ENCODE measurements around the gene ADAMTS7. TPM values are rescaled to one million over a fixed set of nuclear protein-coding genes. Genes with fewer than 3 reads are reported as not detected.
"Not testable (repeated sequence)": the region's sequence is repeated elsewhere in the genome, so short reads cannot be mapped to it uniquely, and the experiment has no call there.

The ADAMTS7 gene
- total and polyA plus RNA-seq, 5 donors from 2014 or later, result not detected

GRCh38 chr15:78737187-78737820 lies 74.0 kb downstream of the ADAMTS7 start:
- Histone ChIP-seq H3K36me3 (ENCODE audit: control insufficient read depth, insufficient read depth, low read length) (no peaks in the 10 kb centered on the region), H3K27ac (ENCODE audit: insufficient read depth, low read length, poor library complexity, severe bottlenecking) (no peak overlapping the region), H3K27me3 (ENCODE audit: control insufficient read depth, insufficient read depth, low read length) (no peaks in the 10 kb centered on the region), H3K4me1 (ENCODE audit: control insufficient read depth, insufficient read depth, low read length, poor library complexity, severe bottlenecking) (no peaks in the 10 kb centered on the region), H3K9me3 (ENCODE audit: control insufficient read depth in 2 of 2, low read length in 2 of 2) (no peaks in the 10 kb centered on the region), H3K4me3 (ENCODE audit: low read depth, low read length) (no peak overlapping the region)
- no peaks in the 10 kb centered on the region for H3K36me3 Mint-ChIP-seq
- ATAC-seq (ENCODE audit: low read depth in 2 of 2) (no peak), DNase-seq (no peak)
- peaks cover 31% of the 10 kb centered on the region for H3K27me3 Mint-ChIP-seq
- peaks cover 0 to 4% (median 2%) of the 10 kb centered on the region in 4 donors for H3K4me1 Mint-ChIP-seq
- no peak overlapping the region for H3K4me3 Mint-ChIP-seq
- no peaks in the 10 kb centered on the region for H3K9me3 Mint-ChIP-seq
- H3K27ac Mint-ChIP-seq, result no peak overlapping the region

DNA sequence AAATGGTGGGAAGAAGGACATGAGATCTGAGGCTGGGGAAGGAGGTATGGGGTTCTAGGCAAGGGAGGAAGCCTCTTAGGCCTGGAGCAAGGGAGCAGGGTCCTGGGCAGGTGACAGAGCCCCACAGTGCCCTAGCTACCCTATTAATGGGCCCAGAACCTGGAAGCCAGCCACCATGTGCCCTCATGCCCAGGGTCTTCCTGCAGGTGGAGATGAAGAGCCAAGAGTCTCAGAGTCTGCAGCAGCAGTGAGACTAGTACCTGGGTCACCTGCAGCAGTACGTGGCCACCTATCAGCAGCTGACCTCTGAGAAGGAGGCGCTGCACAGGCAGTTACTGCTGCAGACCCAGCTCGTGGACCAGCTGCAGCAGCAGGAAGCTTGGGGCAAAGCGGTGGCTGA lies 75.0 kb downstream of the ADAMTS7 start:
- H3K9me3 Mint-ChIP-seq; H3K4me1 ChIP-seq (ENCODE audit: control insufficient read depth, insufficient read depth, low read length, poor library complexity, severe bottlenecking); H3K9me3 ChIP-seq (ENCODE audit: control insufficient read depth in 2 of 2, low read length in 2 of 2); H3K36me3 ChIP-seq (ENCODE audit: control insufficient read depth, insufficient read depth, low read length); H3K36me3 Mint-ChIP-seq; H3K4me3 ChIP-seq (ENCODE audit: low read depth, low read length); H3K4me3 Mint-ChIP-seq; H3K27me3 ChIP-seq (ENCODE audit: control insufficient read depth, insufficient read depth, low read length); DNase-seq; ATAC-seq (ENCODE audit: low read depth in 2 of 2); H3K4me1 Mint-ChIP-seq; H3K27ac ChIP-seq (ENCODE audit: insufficient read depth, low read length, poor library complexity, severe bottlenecking); H3K27ac Mint-ChIP-seq: not testable (repeated sequence)
- H3K27me3 Mint-ChIP-seq, result peaks cover 31% of the 10 kb centered on the region

- Mint-ChIP-seq H3K9me3 (no peaks in the 10 kb centered on the region), H3K4me3 (no peak overlapping the region), H3K4me1 (peaks cover 0 to 4% (median 1%) of the 10 kb centered on the region in 4 donors), H3K36me3 (no peaks in the 10 kb centered on the region), H3K27me3 (peaks cover 31% of the 10 kb centered on the region), H3K27ac (no peak overlapping the region)
- DNase-seq (no peak), ATAC-seq (ENCODE audit: low read depth in 2 of 2) (no peak)
- Histone ChIP-seq H3K27me3 (ENCODE audit: control insufficient read depth, insufficient read depth, low read length) (no peaks in the 10 kb centered on the region), H3K27ac (ENCODE audit: insufficient read depth, low read length, poor library complexity, severe bottlenecking) (no peak overlapping the region), H3K4me3 (ENCODE audit: low read depth, low read length) (no peak overlapping the region), H3K4me1 (ENCODE audit: control insufficient read depth, insufficient read depth, low read length, poor library complexity, severe bottlenecking) (no peaks in the 10 kb centered on the region), H3K36me3 (ENCODE audit: control insufficient read depth, insufficient read depth, low read length) (no peaks in the 10 kb centered on the region), H3K9me3 (ENCODE audit: control insufficient read depth in 2 of 2, low read length in 2 of 2) (no peaks in the 10 kb centered on the region)
These were observed 76.7 kb downstream of the ADAMTS7 start for GRCh38 chr15:78734451-78735064.

DNA sequence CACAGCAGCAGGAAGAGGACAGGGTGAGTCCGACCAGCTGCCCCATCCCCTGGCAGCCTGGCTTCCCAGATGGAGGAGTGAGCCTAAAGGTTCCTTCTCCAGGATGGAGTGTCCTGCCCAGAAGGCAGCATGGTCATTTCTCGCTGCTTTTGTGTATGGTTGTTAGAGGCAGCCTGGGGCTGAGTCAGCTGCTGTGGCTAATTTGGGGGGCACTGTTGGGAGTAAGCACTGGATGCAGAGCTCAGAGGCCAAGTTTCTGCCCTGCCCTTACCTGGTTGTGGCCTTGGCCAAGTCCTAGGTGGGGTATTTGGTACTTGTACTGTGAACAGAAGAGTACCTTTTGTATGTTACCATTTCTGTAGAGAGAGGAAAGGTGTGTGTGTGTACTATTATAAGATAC lies 78.6 kb downstream of the ADAMTS7 start:
- no peaks in the 10 kb centered on the region for H3K36me3 ChIP-seq (ENCODE audit: control insufficient read depth, insufficient read depth, low read length)
- peaks cover 35% of the 10 kb centered on the region for H3K27me3 Mint-ChIP-seq
- no peak for ATAC-seq (ENCODE audit: low read depth in 2 of 2)
- H3K4me3 ChIP-seq (ENCODE audit: low read depth, low read length), result no peak overlapping the region
- peaks cover 0 to 4% (median 1%) of the 10 kb centered on the region in 4 donors for H3K4me1 Mint-ChIP-seq
- no peaks in the 10 kb centered on the region for H3K4me1 ChIP-seq (ENCODE audit: control insufficient read depth, insufficient read depth, low read length, poor library complexity, severe bottlenecking)
- DNase-seq, result no peak
- no peak overlapping the region for H3K27ac Mint-ChIP-seq
- no peaks in the 10 kb centered on the region for H3K9me3 ChIP-seq (ENCODE audit: control insufficient read depth in 2 of 2, low read length in 2 of 2)
- no peaks in the 10 kb centered on the region for H3K36me3 Mint-ChIP-seq
- no peak overlapping the region for H3K4me3 Mint-ChIP-seq
- no peaks in the 10 kb centered on the region for H3K27me3 ChIP-seq (ENCODE audit: control insufficient read depth, insufficient read depth, low read length)
- H3K9me3 Mint-ChIP-seq, result peaks cover 0 to 1% (median 0%) of the 10 kb centered on the region in 7 donors
- no peak overlapping the region for H3K27ac ChIP-seq (ENCODE audit: insufficient read depth, low read length, poor library complexity, severe bottlenecking)

- peaks cover 0 to 2% (median 0%) of the 10 kb centered on the region in 7 donors for H3K9me3 Mint-ChIP-seq
- H3K4me3 Mint-ChIP-seq, result no peak overlapping the region
- H3K27me3 Mint-ChIP-seq, result peaks cover 23% of the 10 kb centered on the region
- H3K27ac Mint-ChIP-seq, result no peak overlapping the region
- H3K36me3 Mint-ChIP-seq, result no peaks in the 10 kb centered on the region
- DNase-seq, result no peak
- H3K4me1 Mint-ChIP-seq, result no peaks in the 10 kb centered on the region
- H3K36me3 ChIP-seq (ENCODE audit: control insufficient read depth, insufficient read depth, low read length), result no peaks in the 10 kb centered on the region
- ATAC-seq (ENCODE audit: low read depth in 2 of 2), result no peak
- no peaks in the 10 kb centered on the region for H3K27me3 ChIP-seq (ENCODE audit: control insufficient read depth, insufficient read depth, low read length)
- no peaks in the 10 kb centered on the region for H3K4me1 ChIP-seq (ENCODE audit: control insufficient read depth, insufficient read depth, low read length, poor library complexity, severe bottlenecking)
- H3K4me3 ChIP-seq (ENCODE audit: low read depth, low read length), result no peak overlapping the region
- H3K27ac ChIP-seq (ENCODE audit: insufficient read depth, low read length, poor library complexity, severe bottlenecking), result no peak overlapping the region
- no peaks in the 10 kb centered on the region for H3K9me3 ChIP-seq (ENCODE audit: control insufficient read depth in 2 of 2, low read length in 2 of 2)
These were observed 80.3 kb downstream of the ADAMTS7 start for GRCh38 chr15:78730955-78731354.

DNA sequence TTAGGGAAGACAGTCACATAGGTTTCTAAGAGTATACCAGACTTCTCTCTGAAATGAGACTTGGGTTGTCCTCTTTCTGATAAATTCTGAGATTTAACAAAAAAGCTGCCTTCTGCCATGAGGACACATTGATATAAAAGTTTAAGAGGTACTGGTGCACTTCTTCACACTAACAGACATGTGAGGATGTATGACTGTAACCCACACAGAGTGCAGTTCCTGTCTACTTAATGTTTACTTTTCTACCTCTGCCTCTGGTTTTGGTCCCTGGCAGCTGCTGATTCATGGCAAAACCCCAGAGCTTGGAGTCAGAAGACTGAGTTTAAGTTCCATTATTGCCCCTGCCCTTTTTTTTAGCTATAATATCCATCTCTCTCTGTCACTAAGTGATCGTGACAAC lies 82.8 kb downstream of the ADAMTS7 start:
- not testable (repeated sequence) for H3K36me3 Mint-ChIP-seq; H3K9me3 ChIP-seq (ENCODE audit: control insufficient read depth in 2 of 2, low read length in 2 of 2); DNase-seq; H3K27me3 ChIP-seq (ENCODE audit: control insufficient read depth, insufficient read depth, low read length); H3K4me3 ChIP-seq (ENCODE audit: low read depth, low read length); H3K4me1 Mint-ChIP-seq; H3K27me3 Mint-ChIP-seq; H3K36me3 ChIP-seq (ENCODE audit: control insufficient read depth, insufficient read depth, low read length); H3K4me1 ChIP-seq (ENCODE audit: control insufficient read depth, insufficient read depth, low read length, poor library complexity, severe bottlenecking); H3K9me3 Mint-ChIP-seq; H3K27ac ChIP-seq (ENCODE audit: insufficient read depth, low read length, poor library complexity, severe bottlenecking); ATAC-seq (ENCODE audit: low read depth in 2 of 2); H3K4me3 Mint-ChIP-seq
- peak overlapping the region in 1 of 3 donors; percentile 56 for H3K27ac Mint-ChIP-seq

DNA sequence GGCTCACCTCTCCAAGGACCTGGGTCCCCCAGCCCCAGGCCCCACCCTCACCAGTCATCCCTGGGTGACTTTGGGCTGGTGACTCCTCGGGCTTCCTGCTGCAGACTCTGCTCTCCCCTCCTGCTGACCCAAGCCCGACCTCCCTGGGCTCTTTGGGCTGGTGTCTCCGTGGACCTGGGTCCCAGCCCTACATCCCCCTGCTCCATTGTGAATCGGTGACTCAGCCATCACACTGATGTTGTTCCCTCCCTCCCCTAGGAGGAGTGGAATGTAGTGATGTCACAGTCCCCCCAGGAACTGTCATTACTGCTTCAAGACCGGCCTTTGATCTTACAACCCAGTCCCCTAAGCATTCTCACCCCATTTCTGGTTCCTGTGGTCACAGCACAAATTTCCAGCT lies 83.7 kb downstream of the ADAMTS7 start:
- Mint-ChIP-seq H3K4me3 (peak overlapping the region in 1 of 4 donors; percentile 21), H3K36me3 (no peaks in the 10 kb centered on the region), H3K27me3 (peaks cover 9% of the 10 kb centered on the region), H3K4me1 (no peaks in the 10 kb centered on the region), H3K27ac (no peak overlapping the region), H3K9me3 (peaks cover 0 to 2% (median 0%) of the 10 kb centered on the region in 7 donors)
- Histone ChIP-seq H3K27ac (ENCODE audit: insufficient read depth, low read length, poor library complexity, severe bottlenecking) (no peak overlapping the region), H3K9me3 (ENCODE audit: control insufficient read depth in 2 of 2, low read length in 2 of 2) (no peaks in the 10 kb centered on the region), H3K4me3 (ENCODE audit: low read depth, low read length) (no peak overlapping the region), H3K36me3 (ENCODE audit: control insufficient read depth, insufficient read depth, low read length) (no peaks in the 10 kb centered on the region), H3K4me1 (ENCODE audit: control insufficient read depth, insufficient read depth, low read length, poor library complexity, severe bottlenecking) (no peaks in the 10 kb centered on the region), H3K27me3 (ENCODE audit: control insufficient read depth, insufficient read depth, low read length) (no peaks in the 10 kb centered on the region)
- no peak for DNase-seq
- no peak for ATAC-seq (ENCODE audit: low read depth in 2 of 2)

Data from CD4-positive, CD25-positive, alpha-beta regulatory T cell (primary cell).